Left ventricle myocardium superior (tissue), 1 donor: ENCODE data around the gene GRM3. TPM values are rescaled to one million over a fixed set of nuclear protein-coding genes. Genes with fewer than 3 reads are reported as not detected.

Experiments
- ATAC-seq: fragments of 200-7000 bp; cut with Tn5 transposase; one replicate; pipeline ENCODE4 v1.9.1; 2020; ENCODE audit warnings: mild to moderate bottlenecking, moderate library complexity
- DNase-seq: peaks from one replicate; pipeline ENCODE4 v3.0.0-alpha.2; 2020
- intact Hi-C: fragments of 100-400 bp; cut with micrococcal nuclease; formaldehyde crosslinking; loops from one replicate; pipeline ENCODE4 v1.11.0; 2022
- total RNA-seq: library from RNA; stranded (reverse); fragmentation: NEBNext Ultra II Directional; extraction: Animal tissue kit (Norgen Biotek cat#: 25700); gene quantifications from one replicate; pipeline ENCODE4 v1.2.1, GENCODE V29; 2021
- donor health status: DM: no; HTN: yes; CAD: no; lungs with severe emphysema.

Gene GRM3
- total RNA-seq, 1 donor from 2014 or later = not detected

- no peak for ATAC-seq
- DNase-seq = no peak
- intact Hi-C loops = no loop called here
These were observed 44.1 kb downstream of the GRM3 start for GRCh38 chr7:86687831-86688230.

- DNase-seq (no peak), ATAC-seq (no peak)
- intact Hi-C loops = no loop called here
These were observed 45.7 kb downstream of the GRM3 start for GRCh38 chr7:86689363-86689762.

- ATAC-seq = no peak
- intact Hi-C loops = no loop called here
These were observed 49.0 kb downstream of the GRM3 start for GRCh38 chr7:86692755-86693154.

GRCh38 chr7:86706406-86706805 lies 62.7 kb downstream of the GRM3 start:
- ATAC-seq (no peak), DNase-seq (no peak)
- intact Hi-C loops = no loop called here

More at GRCh38 chr7:86692755-86693154, 49.0 kb downstream of the GRM3 start:
- DNase-seq = no peak

- DNase-seq (no peak), ATAC-seq (no peak)
- intact Hi-C loops = no loop called here
These were observed 64.4 kb downstream of the GRM3 start for GRCh38 chr7:86708031-86708680.

- intact Hi-C loops = no loop called here
- no peak for ATAC-seq
- no peak for DNase-seq
These were observed 76.6 kb downstream of the GRM3 start for GRCh38 chr7:86720306-86720705.

- DNase-seq (no peak), ATAC-seq (no peak)
- intact Hi-C loops = no loop called here
These were observed 90.1 kb downstream of the GRM3 start for GRCh38 chr7:86733783-86734182.

GRCh38 chr7:86745013-86745745 lies 101.5 kb downstream of the GRM3 start:
- peak; percentile 71 for ATAC-seq
- intact Hi-C loops = no loop called here
- peak; percentile 33 for DNase-seq

- ATAC-seq (no peak), DNase-seq (no peak)
- intact Hi-C loops = no loop called here
These were observed 104.0 kb downstream of the GRM3 start for GRCh38 chr7:86747698-86748097.

- ATAC-seq = no peak
- no peak for DNase-seq
- intact Hi-C loops = no loop called here
These were observed 104.5 kb downstream of the GRM3 start for GRCh38 chr7:86748201-86748600.

- peak; percentile 49 for ATAC-seq
- intact Hi-C loops = no loop called here
- DNase-seq = no peak
These were observed 105.4 kb downstream of the GRM3 start for GRCh38 chr7:86748843-86749719.

GRCh38 chr7:86749741-86750665 lies 106.3 kb downstream of the GRM3 start:
- intact Hi-C loops = no loop called here
- DNase-seq (no peak), ATAC-seq (no peak)

- DNase-seq = no peak
- intact Hi-C loops = no loop called here
- ATAC-seq = no peak
These were observed 116.5 kb downstream of the GRM3 start for GRCh38 chr7:86760236-86760635.

- ATAC-seq = no peak
- intact Hi-C loops = no loop called here
- no peak for DNase-seq
These were observed 118.4 kb downstream of the GRM3 start for GRCh38 chr7:86762129-86762528.

- intact Hi-C loops = no loop called here
- ATAC-seq (no peak), DNase-seq (no peak)
These were observed 122.2 kb downstream of the GRM3 start for GRCh38 chr7:86765931-86766330.

- no peak for DNase-seq
- intact Hi-C loops = no loop called here
- ATAC-seq = no peak
These were observed 124.7 kb downstream of the GRM3 start for GRCh38 chr7:86768394-86768793.

GRCh38 chr7:86768967-86769760 lies 125.5 kb downstream of the GRM3 start:
- intact Hi-C loops = no loop called here
- ATAC-seq (no peak), DNase-seq (no peak)

GRCh38 chr7:86773309-86773708 lies 129.6 kb downstream of the GRM3 start:
- intact Hi-C loops = no loop called here
- DNase-seq (no peak), ATAC-seq (no peak)
